Natural killer cell (primary cell): ENCODE data around the gene KLHL34. TPM values are rescaled to one million over a fixed set of nuclear protein-coding genes. Genes with fewer than 3 reads are reported as not detected.

ENCODE experiments used
- ATAC-seq, 3 donors: fragments of 150-1000 bp in 2 of 3; fragments of 200-7000 bp in 1 of 3; cut with Tn5 transposase; 1 replicate in 1 of 3; 2 replicates in 2 of 3; pipeline ENCODE4 v1.10.0; 2021; ENCODE audit warnings: mild to moderate bottlenecking in 2 of 3, moderate library complexity in 2 of 3
- DNase-seq, 2 donors: peaks; one replicate each; pipeline versions ENCODE4 v3.0.0 to v3.0.0-alpha.2; 2013 to 2021; ENCODE audit warnings: mixed read lengths in 1 of 2
- H3K27ac ChIP-seq: one replicate; pipeline ENCODE4 v1.5.1; 2013; ENCODE audit warnings: mild to moderate bottlenecking, low read length
- H3K27me3 ChIP-seq: one replicate; pipeline ENCODE4 v1.6.1; 2013; ENCODE audit warnings: low read length; ENCODE audit not compliant: control insufficient read depth, insufficient read depth
- H3K36me3 ChIP-seq: one replicate; pipeline ENCODE4 v1.6.1; 2013; ENCODE audit warnings: low read length; ENCODE audit not compliant: control insufficient read depth, insufficient read depth
- H3K4me1 ChIP-seq: one replicate; pipeline ENCODE4 v1.6.1; 2013; ENCODE audit warnings: low read length; ENCODE audit not compliant: control insufficient read depth, insufficient read depth
- H3K4me3 ChIP-seq: one replicate; pipeline ENCODE4 v1.5.1; 2013; ENCODE audit warnings: low read length
- H3K9me3 ChIP-seq: one replicate; pipeline ENCODE4 v1.6.1; 2013; ENCODE audit warnings: low read length; ENCODE audit not compliant: control insufficient read depth, insufficient read depth
- H3K27ac Mint-ChIP-seq, 2 donors: one replicate each; pipeline ENCODE4 v1.8.0; 2022; ENCODE audit warnings: mild to moderate bottlenecking in 2 of 2, mixed read lengths in 2 of 2, moderate library complexity in 1 of 2
- H3K27me3 Mint-ChIP-seq, 2 donors: one replicate each; pipeline ENCODE4 v1.8.0; 2022; ENCODE audit warnings: low read depth in 2 of 2, mixed read lengths in 2 of 2
- H3K36me3 Mint-ChIP-seq: one replicate; pipeline ENCODE4 v1.8.0; 2022; ENCODE audit warnings: mixed read lengths
- H3K4me1 Mint-ChIP-seq, 2 donors: one replicate each; pipeline ENCODE4 v1.8.0; 2022; ENCODE audit warnings: mixed read lengths in 2 of 2
- H3K4me3 Mint-ChIP-seq: one replicate; pipeline ENCODE4 v1.8.0; 2022; ENCODE audit warnings: mild to moderate bottlenecking, moderate library complexity, mixed read lengths
- H3K9me3 Mint-ChIP-seq, 2 donors: one replicate each; pipeline ENCODE4 v1.8.0; 2022; ENCODE audit warnings: mixed read lengths in 2 of 2
- CTCF ChIP-seq: fragments of 200-600 bp; IDR thresholded peaks from one replicate; pipeline ENCODE4 v1.8.0; 2022; ENCODE audit warnings: antibody characterized with exemption
- WGBS: methylation state at CpG from one replicate; pipeline ENCODE4 v1.1.7; 2013; ENCODE audit warnings: missing lambda C conversion rate; ENCODE audit not compliant: insufficient coverage; 5-methylcytosine and 5-hydroxymethylcytosine counted together
- intact Hi-C: fragments of 100-400 bp; cut with micrococcal nuclease; formaldehyde crosslinking; loops from one replicate; pipeline ENCODE4 v1.14.2; 2022
- total RNA-seq, 4 donors: library from RNA; stranded (reverse); fragments of 120-200 nt in 1 of 4; gene quantifications; one replicate each; pipeline versions ENCODE4 v1.2.3 to v1.2.4, GENCODE V29; 2013 to 2022

KLHL34 gene
- total RNA-seq, 3 donors from 2014 or later (not counting 1 experiment from before 2014, with no cell fraction given), result not detected

GRCh38 chrX:21645886-21646285, 12.2 kb downstream of the KLHL34 start:
- 100% methylated on average over 1 of the region's 3 CpGs for WGBS
- no peak overlapping the region for H3K4me3 Mint-ChIP-seq

GRCh38 chrX:21645431-21645830, 12.7 kb downstream of the KLHL34 start:
- Mint-ChIP-seq H3K4me1 (no peaks in the 10 kb centered on the region), H3K9me3 (no peaks in the 10 kb centered on the region), H3K27ac (no peak overlapping the region), H3K27me3 (peaks cover 0 to 10% of the 10 kb centered on the region in 2 donors), H3K36me3 (no peaks in the 10 kb centered on the region), H3K4me3 (no peak overlapping the region)
- intact Hi-C loops, result no loop called here
- ATAC-seq (no peak), DNase-seq (no peak)
- no peaks in the 10 kb centered on the region for H3K27me3 ChIP-seq
- no peak overlapping the region for H3K4me3 ChIP-seq
- no peak for TF ChIP-seq CTCF
- H3K4me1 ChIP-seq, result no peaks in the 10 kb centered on the region
- no peaks in the 10 kb centered on the region for H3K36me3 ChIP-seq
- H3K9me3 ChIP-seq, result no peaks in the 10 kb centered on the region
- H3K27ac ChIP-seq, result no peak overlapping the region

More at GRCh38 chrX:21645886-21646285, 12.2 kb downstream of the KLHL34 start:
- Histone ChIP-seq H3K4me3 (no peak overlapping the region), H3K27ac (no peak overlapping the region), H3K4me1 (no peaks in the 10 kb centered on the region), H3K36me3 (no peaks in the 10 kb centered on the region), H3K9me3 (no peaks in the 10 kb centered on the region), H3K27me3 (no peaks in the 10 kb centered on the region)
- no peaks in the 10 kb centered on the region for H3K4me1 Mint-ChIP-seq
- no peak for TF ChIP-seq CTCF
- ATAC-seq (no peak), DNase-seq (no peak)
- H3K36me3 Mint-ChIP-seq, result no peaks in the 10 kb centered on the region
- peaks cover 0 to 10% of the 10 kb centered on the region in 2 donors for H3K27me3 Mint-ChIP-seq
- H3K9me3 Mint-ChIP-seq, result no peaks in the 10 kb centered on the region
- intact Hi-C loops, result no loop called here
- H3K27ac Mint-ChIP-seq, result no peak overlapping the region

GRCh38 chrX:21639775-21640174, 18.4 kb downstream of the KLHL34 start:
- Mint-ChIP-seq H3K27me3 (no peaks in the 10 kb centered on the region), H3K4me1 (no peaks in the 10 kb centered on the region), H3K27ac (no peak overlapping the region), H3K36me3 (no peaks in the 10 kb centered on the region), H3K9me3 (peaks cover 0 to 2% of the 10 kb centered on the region in 2 donors), H3K4me3 (no peak overlapping the region)
- 78% methylated on average over 2 of the region's 3 CpGs for WGBS
- no peak for DNase-seq
- Histone ChIP-seq H3K4me3 (no peak overlapping the region), H3K27ac (no peak overlapping the region), H3K27me3 (no peaks in the 10 kb centered on the region), H3K36me3 (no peaks in the 10 kb centered on the region), H3K9me3 (no peaks in the 10 kb centered on the region), H3K4me1 (no peaks in the 10 kb centered on the region)
- ATAC-seq, result no peak
- no peak for TF ChIP-seq CTCF
- intact Hi-C loops, result no loop called here

GRCh38 chrX:21638311-21638710, 19.8 kb downstream of the KLHL34 start:
- no peak for DNase-seq
- peaks cover 0 to 2% of the 10 kb centered on the region in 2 donors for H3K9me3 Mint-ChIP-seq
- no peaks in the 10 kb centered on the region for H3K36me3 ChIP-seq
- H3K27ac ChIP-seq, result no peak overlapping the region
- H3K27ac Mint-ChIP-seq, result no peak overlapping the region
- no CpG with 5 or more reads among the region's 2 CpGs for WGBS
- H3K4me1 ChIP-seq, result no peaks in the 10 kb centered on the region
- no peaks in the 10 kb centered on the region for H3K9me3 ChIP-seq
- H3K4me1 Mint-ChIP-seq, result no peaks in the 10 kb centered on the region
- intact Hi-C loops, result no loop called here
- no peaks in the 10 kb centered on the region for H3K36me3 Mint-ChIP-seq
- H3K27me3 Mint-ChIP-seq, result no peaks in the 10 kb centered on the region
- H3K4me3 ChIP-seq, result no peak overlapping the region
- no peak for ATAC-seq
- H3K4me3 Mint-ChIP-seq, result no peak overlapping the region
- no peak for TF ChIP-seq CTCF
- no peaks in the 10 kb centered on the region for H3K27me3 ChIP-seq
